ENCODE data around the gene POLD4.

POLD4 gene

DNA sequence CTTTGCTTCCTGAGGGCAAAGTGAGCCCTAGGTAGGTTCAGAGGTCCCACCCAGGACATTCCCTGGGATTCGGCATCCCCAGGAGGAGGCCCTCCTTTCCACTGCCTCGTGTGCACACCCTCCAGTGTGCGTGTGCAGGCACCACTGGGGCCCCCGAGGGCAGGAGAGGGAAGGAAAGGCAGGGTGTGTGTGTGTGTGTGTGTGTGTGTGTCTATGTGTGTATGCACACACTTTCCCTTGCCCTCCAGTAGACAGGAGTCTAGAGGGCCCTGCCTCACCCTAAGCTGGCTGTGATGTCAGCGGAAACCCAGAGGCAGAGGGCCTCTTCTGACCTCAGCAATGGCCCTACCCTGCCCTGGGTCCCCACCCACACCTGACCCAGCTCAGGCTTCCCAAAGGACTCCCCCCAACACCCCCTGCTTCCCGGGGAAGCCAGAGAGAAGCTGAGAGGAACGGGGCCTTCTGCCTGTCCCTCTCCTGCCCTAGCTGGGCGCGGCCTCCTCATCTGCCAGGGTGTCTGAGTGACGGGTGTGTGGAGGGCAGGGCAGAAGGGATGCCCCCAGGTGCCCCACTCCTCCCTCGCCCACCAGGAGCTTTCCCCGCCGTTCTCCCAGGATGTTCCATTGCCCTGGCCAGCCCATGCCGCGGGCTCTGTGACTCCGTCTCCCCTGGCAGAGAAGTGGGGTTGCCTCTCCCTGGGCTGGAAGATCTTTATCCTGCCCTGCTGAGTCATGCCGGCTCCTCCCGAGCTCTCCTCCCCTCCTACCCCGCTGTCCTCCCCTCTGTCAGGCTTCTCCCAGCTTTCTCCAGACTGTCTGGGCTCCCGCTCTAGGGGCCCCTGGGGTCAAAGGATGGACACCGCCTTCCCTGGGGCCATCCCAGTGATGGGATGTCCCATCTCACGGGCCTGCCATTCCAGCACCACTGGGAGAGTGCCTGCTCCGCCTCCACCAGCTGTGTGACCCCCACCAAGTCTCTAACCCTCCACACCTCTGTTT lies 26.0 kb upstream of the POLD4 start:
- ChIA-PET CTCF (interaction anchor here (0.5 to 12.7 kb wide), 3 partner anchors 9 to 212 kb away, joined by 5 to 182 read pairs (median 7); partner anchors contain the start of gene POLD4), POLR2A (interaction anchor here (0.9 to 2.0 kb wide), 3 partner anchors 12 to 26 kb away, joined by 3 to 7 read pairs (median 5); partner anchors contain the start of genes POLD4 and RAD9A)
- TF ChIP-seq LEF1 (IDR thresholded peaks at IDR 0.05; ENCODE audit: borderline replicate concordance) (no peak), ZNF384 (IDR thresholded peaks at IDR 0.05) (no peak), CTBP1 (IDR thresholded peaks at IDR 0.05; ENCODE audit: borderline replicate concordance) (no peak), TARDBP (IDR thresholded peaks at IDR 0.05) (no peak), ELF4 (IDR thresholded peaks at IDR 0.05) (no peak)
- no peak for DNase-seq (ENCODE audit: extremely low spot score)

- TF ChIP-seq HDGF (IDR thresholded peaks at IDR 0.05; ENCODE audit: borderline replicate concordance) (no peak), SUZ12 (IDR thresholded peaks at IDR 0.05) (no peak), ARNT (IDR thresholded peaks at IDR 0.05) (no peak), ZNF384 (IDR thresholded peaks at IDR 0.05) (no peak), NFRKB (IDR thresholded peaks at IDR 0.05) (no peak), LEF1 (IDR thresholded peaks at IDR 0.05; ENCODE audit: borderline replicate concordance) (no peak), SP1 (IDR thresholded peaks at IDR 0.05) (no peak), FOXM1 (IDR thresholded peaks at IDR 0.05; ENCODE audit: borderline replicate concordance) (no peak), BHLHE40 (IDR thresholded peaks at IDR 0.05; ENCODE audit: borderline replicate concordance) (no peak)
- POLR2A ChIA-PET: interaction anchor here (1.3 to 2.0 kb wide), 2 partner anchors 13 to 25 kb away, joined by 5 to 7 read pairs; partner anchors contain the start of genes POLD4 and RAD9A
- CTCF ChIA-PET: interaction anchor here (12.7 kb wide), 1 partner anchor 24 kb away, joined by 182 read pairs; the partner anchor contains the start of gene POLD4
- no peak for DNase-seq (ENCODE audit: extremely low spot score)
These were observed 25.2 kb upstream of the POLD4 start for GRCh38 chr11:67378544-67378943.

GRCh38 chr11:67376873-67377808 lies 23.8 kb upstream of the POLD4 start:
- POLR2A ChIA-PET: interaction anchor here (0.9 to 1.4 kb wide), 2 partner anchors 15 to 24 kb away, joined by 4 to 5 read pairs; partner anchors contain the start of gene RAD9A
- no peak for DNase-seq (ENCODE audit: extremely low spot score)
- TF ChIP-seq ELF4 (IDR thresholded peaks at IDR 0.05) (no peak), HDGF (IDR thresholded peaks at IDR 0.05; ENCODE audit: borderline replicate concordance) (no peak)
- CTCF ChIA-PET: interaction anchor here (1.1 to 12.7 kb wide), 3 partner anchors 12 to 31 kb away, joined by 4 to 182 read pairs (median 6); partner anchors contain the start of gene POLD4

DNA sequence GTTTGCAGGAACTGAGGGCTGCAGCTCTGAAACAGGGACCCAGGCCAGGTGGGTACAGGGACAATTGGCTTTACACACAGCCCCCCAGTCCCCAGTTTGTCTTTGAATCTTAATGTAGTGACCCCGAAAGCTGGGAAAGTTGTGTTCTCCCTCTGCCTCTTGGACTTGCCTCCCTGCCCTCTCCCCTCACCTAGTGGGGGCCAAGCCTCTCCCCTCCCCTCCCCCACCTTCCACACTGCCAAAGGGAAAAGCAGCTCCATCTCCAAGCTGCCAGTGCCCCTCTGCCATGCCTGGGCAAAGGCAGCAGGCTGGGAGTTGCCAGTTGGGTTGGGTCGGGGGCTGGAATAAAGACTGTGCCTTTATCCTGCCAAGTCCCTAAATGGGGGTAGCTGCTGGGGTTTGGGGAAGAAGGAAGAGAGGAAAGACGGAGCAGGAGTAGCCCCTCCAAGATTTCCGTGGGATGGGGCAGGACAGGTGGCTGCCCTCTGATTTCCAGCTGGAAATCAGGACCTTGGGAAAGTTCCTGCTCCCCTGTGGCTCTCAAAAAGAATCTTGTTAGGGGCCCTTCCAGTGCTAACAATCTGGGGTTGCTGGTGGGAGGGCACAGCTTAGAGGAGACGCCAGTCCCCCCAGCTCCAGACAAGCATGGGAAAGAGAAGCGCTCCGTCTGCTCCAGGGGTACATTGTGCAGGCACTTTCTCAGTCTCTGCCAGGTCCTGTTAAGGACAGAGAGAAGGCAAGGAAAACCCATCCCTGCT lies 22.9 kb upstream of the POLD4 start:
- ChIA-PET POLR2A (interaction anchor here (1.4 kb wide), 1 partner anchor 23 kb away, joined by 4 read pairs; no protein-coding TSS in a partner anchor), CTCF (interaction anchor here (1.1 to 12.7 kb wide), 3 partner anchors 13 to 30 kb away, joined by 4 to 182 read pairs (median 6); partner anchors contain the start of gene POLD4)
- DNase-seq (ENCODE audit: extremely low spot score): no peak
- TF ChIP-seq CTBP1 (IDR thresholded peaks at IDR 0.05; ENCODE audit: borderline replicate concordance) (no peak), LEF1 (IDR thresholded peaks at IDR 0.05; ENCODE audit: borderline replicate concordance) (no peak), NFRKB (IDR thresholded peaks at IDR 0.05) (no peak), ARNT (IDR thresholded peaks at IDR 0.05) (no peak), TARDBP (IDR thresholded peaks at IDR 0.05) (no peak), HDGF (IDR thresholded peaks at IDR 0.05; ENCODE audit: borderline replicate concordance) (no peak), ELF4 (IDR thresholded peaks at IDR 0.05) (no peak), FOXK2 (IDR thresholded peaks at IDR 0.05) (no peak), SUZ12 (IDR thresholded peaks at IDR 0.05) (no peak), ZNF384 (IDR thresholded peaks at IDR 0.05) (no peak), FOXM1 (IDR thresholded peaks at IDR 0.05; ENCODE audit: borderline replicate concordance) (no peak), SP1 (IDR thresholded peaks at IDR 0.05) (no peak), L3MBTL2 (conservative IDR thresholded peaks at IDR 0.05) (no peak), BHLHE40 (IDR thresholded peaks at IDR 0.05; ENCODE audit: borderline replicate concordance) (no peak), FOXA1 (IDR thresholded peaks at IDR 0.05) (no peak)
- TF ChIP-seq, protein P1, sequence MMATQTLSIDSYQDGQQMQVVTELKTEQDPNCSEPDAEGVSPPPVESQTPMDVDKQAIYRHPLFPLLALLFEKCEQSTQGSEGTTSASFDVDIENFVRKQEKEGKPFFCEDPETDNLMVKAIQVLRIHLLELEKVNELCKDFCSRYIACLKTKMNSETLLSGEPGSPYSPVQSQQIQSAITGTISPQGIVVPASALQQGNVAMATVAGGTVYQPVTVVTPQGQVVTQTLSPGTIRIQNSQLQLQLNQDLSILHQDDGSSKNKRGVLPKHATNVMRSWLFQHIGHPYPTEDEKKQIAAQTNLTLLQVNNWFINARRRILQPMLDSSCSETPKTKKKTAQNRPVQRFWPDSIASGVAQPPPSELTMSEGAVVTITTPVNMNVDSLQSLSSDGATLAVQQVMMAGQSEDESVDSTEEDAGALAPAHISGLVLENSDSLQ (IDR thresholded peaks at IDR 0.05): no peak

- ChIA-PET CTCF (interaction anchor here (12.7 kb wide), 1 partner anchor 21 kb away, joined by 182 read pairs; the partner anchor contains the start of gene POLD4), POLR2A (no interaction called here)
- DNase-seq (ENCODE audit: extremely low spot score): no peak
- no peak for TF ChIP-seq TARDBP (IDR thresholded peaks at IDR 0.05)
- TF ChIP-seq ZNF384 (IDR thresholded peaks at IDR 0.05): no peak
- no peak for TF ChIP-seq BHLHE40 (IDR thresholded peaks at IDR 0.05; ENCODE audit: borderline replicate concordance)
- TF ChIP-seq FOXM1 (IDR thresholded peaks at IDR 0.05; ENCODE audit: borderline replicate concordance): no peak
- TF ChIP-seq L3MBTL2 (conservative IDR thresholded peaks at IDR 0.05): no peak
- TF ChIP-seq, protein P1 (IDR thresholded peaks at IDR 0.05): no peak
- no peak for TF ChIP-seq HDGF (IDR thresholded peaks at IDR 0.05; ENCODE audit: borderline replicate concordance)
- no peak for TF ChIP-seq CTBP1 (IDR thresholded peaks at IDR 0.05; ENCODE audit: borderline replicate concordance)
- no peak for TF ChIP-seq FOXA1 (IDR thresholded peaks at IDR 0.05)
- no peak for TF ChIP-seq ELF4 (IDR thresholded peaks at IDR 0.05)
- TF ChIP-seq SP1 (IDR thresholded peaks at IDR 0.05): no peak
- no peak for TF ChIP-seq FOXK2 (IDR thresholded peaks at IDR 0.05)
- TF ChIP-seq ARNT (IDR thresholded peaks at IDR 0.05): no peak
These were observed 22.1 kb upstream of the POLD4 start for GRCh38 chr11:67375320-67376055.

Measured in HEK293T (cell line).